ENCODE measurements around the gene GZF1.
A peak's percentile ranks its signal among the peaks of the same experiment; 100 is the strongest.

Gene GZF1

DNA sequence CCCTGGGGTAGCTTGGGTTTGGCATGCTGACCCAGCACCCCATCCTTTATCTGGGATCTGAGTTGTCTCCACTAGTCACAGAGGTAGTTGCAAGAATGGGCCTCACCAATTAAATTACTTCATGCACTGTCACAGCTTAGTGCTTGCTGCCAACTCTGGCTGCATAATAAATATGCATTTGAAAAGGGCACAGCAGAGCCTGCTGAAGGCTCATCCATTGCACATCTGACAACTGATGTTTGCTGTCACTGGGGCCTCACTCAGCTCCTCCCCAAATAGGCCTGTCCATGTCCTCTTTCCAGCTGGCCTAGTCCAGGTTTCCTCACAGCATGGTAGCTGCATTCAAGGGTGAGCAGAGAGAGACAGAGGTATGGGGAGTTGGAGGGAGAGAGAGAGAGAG, 24.7 kb upstream of the GZF1 start:
- TF ChIP-seq, protein P1, sequence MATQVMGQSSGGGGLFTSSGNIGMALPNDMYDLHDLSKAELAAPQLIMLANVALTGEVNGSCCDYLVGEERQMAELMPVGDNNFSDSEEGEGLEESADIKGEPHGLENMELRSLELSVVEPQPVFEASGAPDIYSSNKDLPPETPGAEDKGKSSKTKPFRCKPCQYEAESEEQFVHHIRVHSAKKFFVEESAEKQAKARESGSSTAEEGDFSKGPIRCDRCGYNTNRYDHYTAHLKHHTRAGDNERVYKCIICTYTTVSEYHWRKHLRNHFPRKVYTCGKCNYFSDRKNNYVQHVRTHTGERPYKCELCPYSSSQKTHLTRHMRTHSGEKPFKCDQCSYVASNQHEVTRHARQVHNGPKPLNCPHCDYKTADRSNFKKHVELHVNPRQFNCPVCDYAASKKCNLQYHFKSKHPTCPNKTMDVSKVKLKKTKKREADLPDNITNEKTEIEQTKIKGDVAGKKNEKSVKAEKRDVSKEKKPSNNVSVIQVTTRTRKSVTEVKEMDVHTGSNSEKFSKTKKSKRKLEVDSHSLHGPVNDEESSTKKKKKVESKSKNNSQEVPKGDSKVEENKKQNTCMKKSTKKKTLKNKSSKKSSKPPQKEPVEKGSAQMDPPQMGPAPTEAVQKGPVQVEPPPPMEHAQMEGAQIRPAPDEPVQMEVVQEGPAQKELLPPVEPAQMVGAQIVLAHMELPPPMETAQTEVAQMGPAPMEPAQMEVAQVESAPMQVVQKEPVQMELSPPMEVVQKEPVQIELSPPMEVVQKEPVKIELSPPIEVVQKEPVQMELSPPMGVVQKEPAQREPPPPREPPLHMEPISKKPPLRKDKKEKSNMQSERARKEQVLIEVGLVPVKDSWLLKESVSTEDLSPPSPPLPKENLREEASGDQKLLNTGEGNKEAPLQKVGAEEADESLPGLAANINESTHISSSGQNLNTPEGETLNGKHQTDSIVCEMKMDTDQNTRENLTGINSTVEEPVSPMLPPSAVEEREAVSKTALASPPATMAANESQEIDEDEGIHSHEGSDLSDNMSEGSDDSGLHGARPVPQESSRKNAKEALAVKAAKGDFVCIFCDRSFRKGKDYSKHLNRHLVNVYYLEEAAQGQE (IDR thresholded peaks at IDR 0.05; ENCODE audit: insufficient replicate concordance, low read depth) = no peak
- TF ChIP-seq POLR2AphosphoS5 (IDR thresholded peaks at IDR 0.05; ENCODE audit: low read depth) (no peak), GABPA (IDR thresholded peaks at IDR 0.05; ENCODE audit: low read depth) (no peak)
- TF ChIP-seq, protein P2, sequence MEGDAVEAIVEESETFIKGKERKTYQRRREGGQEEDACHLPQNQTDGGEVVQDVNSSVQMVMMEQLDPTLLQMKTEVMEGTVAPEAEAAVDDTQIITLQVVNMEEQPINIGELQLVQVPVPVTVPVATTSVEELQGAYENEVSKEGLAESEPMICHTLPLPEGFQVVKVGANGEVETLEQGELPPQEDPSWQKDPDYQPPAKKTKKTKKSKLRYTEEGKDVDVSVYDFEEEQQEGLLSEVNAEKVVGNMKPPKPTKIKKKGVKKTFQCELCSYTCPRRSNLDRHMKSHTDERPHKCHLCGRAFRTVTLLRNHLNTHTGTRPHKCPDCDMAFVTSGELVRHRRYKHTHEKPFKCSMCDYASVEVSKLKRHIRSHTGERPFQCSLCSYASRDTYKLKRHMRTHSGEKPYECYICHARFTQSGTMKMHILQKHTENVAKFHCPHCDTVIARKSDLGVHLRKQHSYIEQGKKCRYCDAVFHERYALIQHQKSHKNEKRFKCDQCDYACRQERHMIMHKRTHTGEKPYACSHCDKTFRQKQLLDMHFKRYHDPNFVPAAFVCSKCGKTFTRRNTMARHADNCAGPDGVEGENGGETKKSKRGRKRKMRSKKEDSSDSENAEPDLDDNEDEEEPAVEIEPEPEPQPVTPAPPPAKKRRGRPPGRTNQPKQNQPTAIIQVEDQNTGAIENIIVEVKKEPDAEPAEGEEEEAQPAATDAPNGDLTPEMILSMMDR (IDR thresholded peaks at IDR 0.05; ENCODE audit: insufficient read depth, low read length) = no peak

DNA sequence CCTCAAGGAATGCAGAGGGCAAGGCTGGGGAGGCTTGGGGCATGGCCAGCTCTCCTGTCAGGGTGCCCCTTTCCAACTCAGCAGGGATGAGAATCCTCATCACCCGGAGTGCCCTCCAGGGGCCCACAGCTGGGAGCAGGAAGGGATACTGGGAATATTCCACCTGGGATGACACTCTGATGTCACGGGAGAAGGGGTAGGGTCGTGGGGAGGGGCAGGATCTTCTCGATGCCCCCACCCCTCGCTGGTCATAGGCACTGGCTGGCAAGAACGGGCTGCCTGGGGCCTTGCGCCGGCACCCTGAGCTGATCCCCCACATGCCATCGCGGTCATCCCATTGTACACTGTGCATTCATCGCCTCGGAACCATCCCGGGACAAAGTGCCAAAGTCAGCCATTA, 22.0 kb upstream of the GZF1 start:
- Histone ChIP-seq H3K27me3 (ENCODE audit: insufficient read depth, poor library complexity, severe bottlenecking) (no peaks in the 10 kb centered on the region), H3K27ac (replicated peaks) (no peak overlapping the region), H3K4me3 (replicated peaks; ENCODE audit: insufficient read depth, low read length) (no peak overlapping the region)
- TF ChIP-seq SPI1 (IDR thresholded peaks at IDR 0.05; ENCODE audit: borderline replicate concordance, low read depth) = no peak
- no peak for TF ChIP-seq POLR2AphosphoS5 (IDR thresholded peaks at IDR 0.05; ENCODE audit: low read depth)
- TF ChIP-seq, protein P2 (IDR thresholded peaks at IDR 0.05; ENCODE audit: insufficient read depth, low read length) = no peak
- TF ChIP-seq, protein P1 (IDR thresholded peaks at IDR 0.05; ENCODE audit: insufficient replicate concordance, low read depth) = no peak
- no peak for TF ChIP-seq GABPA (IDR thresholded peaks at IDR 0.05; ENCODE audit: low read depth)
- DNase-seq (ENCODE audit: low read depth in 1 of 2, low spot score in 1 of 2) = no peak

More for the DNA sequence above, 24.7 kb upstream of the GZF1 start:
- Histone ChIP-seq H3K4me3 (replicated peaks; ENCODE audit: insufficient read depth, low read length) (no peak overlapping the region), H3K27ac (replicated peaks) (no peak overlapping the region), H3K27me3 (ENCODE audit: insufficient read depth, poor library complexity, severe bottlenecking) (no peaks in the 10 kb centered on the region)
- no peak for DNase-seq (ENCODE audit: low read depth in 1 of 2, low spot score in 1 of 2)

DNA sequence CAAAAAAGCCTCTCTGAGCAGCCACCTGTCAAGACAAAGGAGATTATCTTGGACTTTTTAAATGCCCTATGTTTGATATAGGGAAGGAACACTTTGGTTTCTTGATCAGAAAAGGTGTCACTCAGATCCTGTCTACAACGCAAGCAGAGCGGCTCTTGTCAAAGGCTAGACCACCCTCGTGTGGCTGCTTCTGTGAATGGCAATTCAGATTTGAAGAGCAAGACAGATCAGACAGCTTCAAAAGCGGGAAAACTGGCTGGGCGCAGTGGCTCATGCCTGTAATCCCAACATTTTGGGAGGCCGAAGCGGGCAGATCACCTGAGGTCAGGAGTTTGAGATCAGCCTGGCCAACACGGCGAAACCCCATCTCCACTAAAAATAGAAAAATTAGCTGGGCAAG, 21.5 kb upstream of the GZF1 start:
- Histone ChIP-seq H3K4me3 (replicated peaks; ENCODE audit: insufficient read depth, low read length) (no peak overlapping the region), H3K27me3 (ENCODE audit: insufficient read depth, poor library complexity, severe bottlenecking) (no peaks in the 10 kb centered on the region), H3K27ac (replicated peaks) (no peak overlapping the region)
- peak in 1 of 2 experiments; percentile 76 for DNase-seq (ENCODE audit: low read depth in 1 of 2, low spot score in 1 of 2)
- TF ChIP-seq GABPA (IDR thresholded peaks at IDR 0.05; ENCODE audit: low read depth) = no peak
- TF ChIP-seq, protein P2 (IDR thresholded peaks at IDR 0.05; ENCODE audit: insufficient read depth, low read length) = peak; percentile 49

DNA sequence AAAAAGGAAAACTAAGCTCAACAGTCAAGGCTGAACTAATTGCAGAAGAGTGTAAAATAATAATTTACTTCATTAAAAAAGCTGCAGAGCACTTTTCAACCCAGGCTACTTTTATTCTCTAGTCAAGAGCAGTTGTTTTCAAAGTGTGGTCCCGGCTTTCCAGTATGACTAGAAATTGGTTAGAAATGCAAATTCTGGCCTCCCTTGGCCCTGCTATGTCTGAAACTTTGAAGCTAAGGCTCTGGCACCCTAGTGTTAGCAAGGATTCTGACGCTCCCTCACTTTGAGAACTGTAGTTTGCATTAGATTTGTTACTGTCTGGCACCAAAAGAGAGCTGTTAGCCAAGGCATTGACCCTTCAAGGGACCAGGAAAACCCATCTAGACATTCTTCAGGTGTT, 20.9 kb upstream of the GZF1 start:
- no peak for TF ChIP-seq POLR2AphosphoS5 (IDR thresholded peaks at IDR 0.05; ENCODE audit: low read depth)
- DNase-seq (ENCODE audit: low read depth in 1 of 2, low spot score in 1 of 2) = no peak
- Histone ChIP-seq H3K27me3 (ENCODE audit: insufficient read depth, poor library complexity, severe bottlenecking) (no peaks in the 10 kb centered on the region), H3K4me3 (replicated peaks; ENCODE audit: insufficient read depth, low read length) (no peak overlapping the region), H3K27ac (replicated peaks) (no peak overlapping the region)
